Hepatocyte (in vitro differentiated cells): ENCODE data around the gene CLCN1.

Source experiments
- CTCF ChIP-seq: fragments of 200-600 bp; sonication (generic); IDR thresholded peaks from 2 replicates; pipeline ENCODE4 v1.5.1; 2016; ENCODE audit warnings: antibody characterized with exemption, mild to moderate bottlenecking; ENCODE audit not compliant: poor library complexity
- EZH2 ChIP-seq: fragments of 200-600 bp; sonication (generic); IDR thresholded peaks from 2 replicates; pipeline ENCODE4 v1.6.1; 2016; ENCODE audit warnings: antibody characterized with exemption, mild to moderate bottlenecking, borderline replicate concordance
- EZH2phosphoT487 ChIP-seq: fragments of 200-600 bp; sonication (generic); IDR thresholded peaks from one replicate; pipeline ENCODE4 v1.6.1; 2018; ENCODE audit warnings: antibody characterized with exemption, mild to moderate bottlenecking, low read depth, moderate library complexity; ENCODE audit not compliant: unreplicated experiment, severe bottlenecking

DNA sequence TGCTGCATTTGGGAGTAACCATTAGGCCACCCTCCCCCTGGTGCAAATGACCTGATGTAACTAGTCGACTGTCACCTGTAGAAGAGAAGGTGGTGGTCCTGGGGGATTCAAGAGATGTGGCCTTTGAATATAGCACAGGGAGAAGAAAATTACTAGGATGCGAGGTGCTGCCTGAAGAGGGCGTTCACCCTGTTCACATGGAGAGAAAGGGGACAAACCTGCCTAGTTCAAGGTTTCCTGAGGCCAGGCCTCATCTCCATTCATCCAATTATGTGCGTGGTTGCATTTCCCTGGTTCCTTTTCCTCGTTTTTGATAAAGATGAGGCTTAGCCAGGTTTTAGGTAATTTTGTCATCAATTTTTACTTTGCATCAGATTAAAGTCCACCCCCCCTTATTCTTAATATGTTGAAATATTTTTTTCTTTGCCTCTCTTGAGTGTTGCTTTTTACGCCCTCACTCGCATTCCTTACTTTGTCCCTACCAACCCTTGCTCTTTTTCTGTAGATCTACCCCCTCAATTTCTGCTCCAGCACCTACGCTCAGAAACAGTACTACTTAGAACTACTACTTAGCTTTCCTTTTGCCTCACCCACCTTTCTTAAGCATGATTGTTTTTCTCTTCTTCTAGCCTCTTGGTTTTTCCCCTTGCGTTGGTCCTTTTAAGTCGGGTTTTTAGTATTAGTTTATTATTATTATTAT lies 13.7 kb downstream of the CLCN1 start:
- TF ChIP-seq EZH2 (no peak), EZH2phosphoT487 (no peak), CTCF (no peak)
